Measurements from ENCODE around the gene RRAD. TPM values are rescaled to one million over a fixed set of nuclear protein-coding genes. Genes with fewer than 3 reads are reported as not detected.

The RRAD gene
- total RNA-seq, 1 donor: 4.3 TPM

DNA sequence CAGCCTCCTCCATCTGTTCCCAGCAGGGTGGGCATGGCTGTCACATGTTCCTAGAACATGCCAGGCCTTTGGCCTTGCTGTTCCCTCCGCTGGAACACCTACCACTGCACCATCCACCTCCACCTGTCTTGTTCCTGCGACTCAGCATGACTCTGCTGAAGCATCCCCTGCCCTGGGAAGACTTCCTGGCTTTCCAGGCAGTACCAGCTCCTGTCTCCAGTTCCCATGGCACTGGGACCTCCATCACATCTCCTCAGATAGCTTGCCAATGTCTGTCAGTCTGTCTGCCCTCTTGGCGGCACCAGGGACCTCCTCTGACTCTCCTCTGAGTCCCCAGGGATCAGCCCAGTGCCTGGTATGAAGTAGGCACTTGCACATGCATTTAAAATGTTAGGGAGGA lies 29.3 kb downstream of the RRAD start:
- Histone ChIP-seq H3K4me1 (ENCODE audit: insufficient read depth, low read length) (peaks cover 28% of the 10 kb centered on the region), H3K27me3 (ENCODE audit: insufficient read depth, low read length) (no peaks in the 10 kb centered on the region), H3K27ac (ENCODE audit: low read depth, low read length) (no peak overlapping the region), H3K36me3 (ENCODE audit: insufficient read depth, low read length) (peaks cover 4% of the 10 kb centered on the region), H3K4me3 (ENCODE audit: insufficient read depth, low read length) (no peak overlapping the region), H3K4me2 (ENCODE audit: insufficient read depth, low read length) (no peak overlapping the region), H3K9me3 (ENCODE audit: low read depth, low read length) (no peaks in the 10 kb centered on the region), H3K79me2 (ENCODE audit: insufficient read depth, low read length) (no peaks in the 10 kb centered on the region), H4K20me1 (ENCODE audit: insufficient read depth, low read length) (peaks cover 4% of the 10 kb centered on the region), H2AFZ (ENCODE audit: low read length) (no peak overlapping the region)
- no peak for DNase-seq (ENCODE audit: insufficient read length, low spot score, missing footprints)
- TF ChIP-seq, protein P1, sequence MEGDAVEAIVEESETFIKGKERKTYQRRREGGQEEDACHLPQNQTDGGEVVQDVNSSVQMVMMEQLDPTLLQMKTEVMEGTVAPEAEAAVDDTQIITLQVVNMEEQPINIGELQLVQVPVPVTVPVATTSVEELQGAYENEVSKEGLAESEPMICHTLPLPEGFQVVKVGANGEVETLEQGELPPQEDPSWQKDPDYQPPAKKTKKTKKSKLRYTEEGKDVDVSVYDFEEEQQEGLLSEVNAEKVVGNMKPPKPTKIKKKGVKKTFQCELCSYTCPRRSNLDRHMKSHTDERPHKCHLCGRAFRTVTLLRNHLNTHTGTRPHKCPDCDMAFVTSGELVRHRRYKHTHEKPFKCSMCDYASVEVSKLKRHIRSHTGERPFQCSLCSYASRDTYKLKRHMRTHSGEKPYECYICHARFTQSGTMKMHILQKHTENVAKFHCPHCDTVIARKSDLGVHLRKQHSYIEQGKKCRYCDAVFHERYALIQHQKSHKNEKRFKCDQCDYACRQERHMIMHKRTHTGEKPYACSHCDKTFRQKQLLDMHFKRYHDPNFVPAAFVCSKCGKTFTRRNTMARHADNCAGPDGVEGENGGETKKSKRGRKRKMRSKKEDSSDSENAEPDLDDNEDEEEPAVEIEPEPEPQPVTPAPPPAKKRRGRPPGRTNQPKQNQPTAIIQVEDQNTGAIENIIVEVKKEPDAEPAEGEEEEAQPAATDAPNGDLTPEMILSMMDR (IDR thresholded peaks at IDR 0.05; ENCODE audit: extremely low read depth, low read depth, low read length): no peak

DNA sequence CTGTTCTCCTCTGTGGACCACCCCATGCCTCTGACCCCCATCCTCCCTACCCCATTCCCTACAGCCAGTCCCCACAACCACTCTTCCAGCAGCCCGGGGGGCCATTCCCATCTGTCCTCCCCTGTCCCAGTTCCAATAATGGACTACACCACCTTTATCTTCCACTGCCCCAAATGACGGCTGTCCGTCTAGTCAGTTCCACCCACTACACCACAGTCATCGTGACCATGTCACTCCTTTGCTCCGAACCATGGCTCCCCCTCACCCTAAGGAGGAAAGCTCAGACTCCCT lies 29.7 kb downstream of the RRAD start:
- no peak overlapping the region for H3K4me2 ChIP-seq (ENCODE audit: insufficient read depth, low read length)
- H3K4me3 ChIP-seq (ENCODE audit: insufficient read depth, low read length): no peak overlapping the region
- no peak for DNase-seq (ENCODE audit: insufficient read length, low spot score, missing footprints)
- no peaks in the 10 kb centered on the region for H3K79me2 ChIP-seq (ENCODE audit: insufficient read depth, low read length)
- no peak overlapping the region for H2AFZ ChIP-seq (ENCODE audit: low read length)
- no peaks in the 10 kb centered on the region for H3K27me3 ChIP-seq (ENCODE audit: insufficient read depth, low read length)
- H3K4me1 ChIP-seq (ENCODE audit: insufficient read depth, low read length): peaks cover 24% of the 10 kb centered on the region
- TF ChIP-seq, protein P1 (IDR thresholded peaks at IDR 0.05; ENCODE audit: extremely low read depth, low read depth, low read length): no peak
- no peak overlapping the region for H3K27ac ChIP-seq (ENCODE audit: low read depth, low read length)
- H3K9me3 ChIP-seq (ENCODE audit: low read depth, low read length): no peaks in the 10 kb centered on the region
- peaks cover 4% of the 10 kb centered on the region for H3K36me3 ChIP-seq (ENCODE audit: insufficient read depth, low read length)
- peaks cover 4% of the 10 kb centered on the region for H4K20me1 ChIP-seq (ENCODE audit: insufficient read depth, low read length)

DNA sequence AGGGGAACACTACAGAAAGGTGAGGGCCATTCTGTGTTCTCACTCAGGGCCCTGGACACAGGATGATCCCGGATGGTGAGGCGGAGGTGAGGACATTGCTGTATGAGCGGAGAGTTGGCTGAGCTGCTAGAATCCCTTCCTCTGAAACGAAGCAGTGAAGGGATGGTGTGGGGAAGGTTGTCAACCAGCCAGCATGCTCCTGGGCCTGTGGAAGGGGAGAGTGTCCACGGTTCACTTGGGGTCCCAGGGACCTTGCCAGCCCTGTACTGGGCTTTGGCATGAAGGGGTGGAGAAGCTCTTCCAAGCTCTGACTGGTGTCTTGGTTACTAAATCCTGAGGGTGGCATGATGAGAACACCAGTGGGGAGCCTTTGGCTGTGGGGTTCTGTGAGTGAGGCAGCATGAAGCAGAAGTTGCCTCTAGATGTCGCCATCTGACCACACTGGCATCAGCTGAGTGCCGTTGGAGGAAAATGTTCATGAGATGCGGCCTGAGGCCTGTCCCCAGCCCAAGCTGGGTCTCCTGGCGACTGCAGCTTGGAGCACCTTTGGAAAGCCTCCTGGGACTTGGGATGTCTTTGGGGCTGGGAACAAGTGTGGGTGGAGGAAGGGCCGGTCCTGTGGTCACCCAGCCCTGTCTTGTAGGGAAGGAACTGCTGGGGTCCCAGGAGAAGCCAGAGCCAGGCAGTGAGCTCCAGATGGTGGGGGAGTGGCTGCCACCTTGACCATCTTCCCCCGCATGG lies 30.2 kb downstream of the RRAD start:
- Histone ChIP-seq H2AFZ (ENCODE audit: low read length) (no peak overlapping the region), H3K4me2 (ENCODE audit: insufficient read depth, low read length) (no peak overlapping the region), H3K9me3 (ENCODE audit: low read depth, low read length) (no peaks in the 10 kb centered on the region), H3K4me3 (ENCODE audit: insufficient read depth, low read length) (no peak overlapping the region), H3K79me2 (ENCODE audit: insufficient read depth, low read length) (no peaks in the 10 kb centered on the region), H3K27me3 (ENCODE audit: insufficient read depth, low read length) (no peaks in the 10 kb centered on the region), H3K4me1 (ENCODE audit: insufficient read depth, low read length) (peaks cover 20% of the 10 kb centered on the region), H3K27ac (ENCODE audit: low read depth, low read length) (no peak overlapping the region), H4K20me1 (ENCODE audit: insufficient read depth, low read length) (peaks cover 4% of the 10 kb centered on the region), H3K36me3 (ENCODE audit: insufficient read depth, low read length) (peaks cover 4% of the 10 kb centered on the region)
- DNase-seq (ENCODE audit: insufficient read length, low spot score, missing footprints): peak; percentile 89
- TF ChIP-seq, protein P1 (IDR thresholded peaks at IDR 0.05; ENCODE audit: extremely low read depth, low read depth, low read length): peak; percentile 94

DNA sequence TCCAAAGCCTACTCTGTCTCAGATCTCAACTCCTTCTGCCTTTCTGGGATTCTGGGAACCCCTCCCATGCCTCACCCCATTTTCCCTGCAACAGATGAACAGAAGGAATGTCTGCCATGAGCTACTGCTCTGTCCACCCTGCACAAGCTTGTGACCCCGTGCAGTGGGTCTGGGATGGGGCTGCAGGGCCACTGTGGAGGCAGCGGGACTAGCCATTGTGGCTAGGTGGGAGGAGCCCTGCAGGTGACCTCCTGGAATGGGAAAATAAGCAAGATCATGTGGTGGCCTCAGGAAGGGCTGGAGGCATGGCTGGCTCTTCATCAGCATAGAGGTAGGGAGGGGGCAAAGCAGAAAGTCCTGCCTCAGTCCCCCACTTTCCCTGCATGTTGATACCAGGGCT lies 31.3 kb downstream of the RRAD start:
- Histone ChIP-seq H3K9me3 (ENCODE audit: low read depth, low read length) (no peaks in the 10 kb centered on the region), H3K79me2 (ENCODE audit: insufficient read depth, low read length) (no peaks in the 10 kb centered on the region), H3K4me3 (ENCODE audit: insufficient read depth, low read length) (no peak overlapping the region), H3K36me3 (ENCODE audit: insufficient read depth, low read length) (peaks cover 4% of the 10 kb centered on the region), H3K27me3 (ENCODE audit: insufficient read depth, low read length) (no peaks in the 10 kb centered on the region), H3K27ac (ENCODE audit: low read depth, low read length) (no peak overlapping the region), H2AFZ (ENCODE audit: low read length) (no peak overlapping the region), H4K20me1 (ENCODE audit: insufficient read depth, low read length) (peaks cover 4% of the 10 kb centered on the region), H3K4me2 (ENCODE audit: insufficient read depth, low read length) (no peak overlapping the region), H3K4me1 (ENCODE audit: insufficient read depth, low read length) (peaks cover 9% of the 10 kb centered on the region)
- no peak for DNase-seq (ENCODE audit: insufficient read length, low spot score, missing footprints)
- TF ChIP-seq, protein P1 (IDR thresholded peaks at IDR 0.05; ENCODE audit: extremely low read depth, low read depth, low read length): no peak

Data from osteoblast (primary cell).